GM19023 (cell line): ENCODE data around the gene ALLC.

Experiments used
- ATAC-seq: cut with Tn5 transposase; IDR thresholded peaks from one replicate; pipeline ENCODE4 v1.9.1; 2021; ENCODE audit warnings: mild to moderate bottlenecking, moderate library complexity; ENCODE audit not compliant: unreplicated experiment

ALLC gene

DNA sequence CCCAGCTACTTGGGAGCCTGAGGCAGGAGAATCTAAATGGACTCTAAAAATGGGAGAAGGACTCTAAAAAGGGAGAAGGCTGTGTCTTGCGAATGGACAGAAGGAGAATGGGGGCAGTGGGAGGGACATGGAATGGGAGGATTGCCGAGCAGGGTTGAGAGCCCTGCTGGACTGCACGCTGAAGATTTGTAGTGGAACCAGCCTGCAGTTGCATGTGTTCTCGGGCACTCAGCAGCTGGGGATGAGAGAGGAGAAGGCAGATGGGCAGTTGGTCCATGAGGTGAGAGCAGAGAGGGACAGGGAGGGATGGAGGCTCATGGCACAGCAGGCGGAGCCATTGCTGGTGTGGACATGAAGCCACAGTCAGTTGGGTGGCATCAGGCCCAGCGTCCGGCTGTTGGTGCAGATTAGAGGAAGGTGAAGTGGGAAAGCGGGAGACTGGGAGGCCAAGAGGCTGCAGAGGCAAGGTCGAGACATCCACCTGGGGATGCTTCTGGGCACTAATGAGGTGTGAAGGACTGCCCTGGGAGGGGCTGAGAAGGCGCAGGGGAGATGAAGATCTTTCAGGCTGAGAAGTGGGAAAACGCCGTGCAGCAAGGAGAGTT is 86.1 kb downstream of the ALLC start:
- no peak for ATAC-seq

DNA sequence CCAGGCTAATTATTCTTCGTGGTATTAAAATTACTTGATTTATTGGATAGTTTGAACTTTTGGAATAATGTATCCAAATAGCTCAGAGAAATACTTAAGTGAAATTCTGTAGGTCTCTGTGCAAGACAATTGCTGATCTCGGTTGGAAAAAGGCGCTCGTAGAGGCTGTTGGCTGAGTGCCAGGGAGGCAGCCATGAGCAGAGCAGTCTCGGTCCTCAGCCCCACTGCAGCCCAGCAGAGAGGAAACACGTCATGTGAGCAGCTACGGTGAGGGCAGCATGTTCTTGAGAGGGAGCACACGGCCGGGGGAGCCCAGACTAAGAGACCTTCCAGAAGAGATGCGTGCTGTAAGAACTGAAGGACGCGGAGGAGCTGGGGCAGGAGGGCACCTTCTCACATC is 87.9 kb downstream of the ALLC start:
- ATAC-seq = no peak

DNA sequence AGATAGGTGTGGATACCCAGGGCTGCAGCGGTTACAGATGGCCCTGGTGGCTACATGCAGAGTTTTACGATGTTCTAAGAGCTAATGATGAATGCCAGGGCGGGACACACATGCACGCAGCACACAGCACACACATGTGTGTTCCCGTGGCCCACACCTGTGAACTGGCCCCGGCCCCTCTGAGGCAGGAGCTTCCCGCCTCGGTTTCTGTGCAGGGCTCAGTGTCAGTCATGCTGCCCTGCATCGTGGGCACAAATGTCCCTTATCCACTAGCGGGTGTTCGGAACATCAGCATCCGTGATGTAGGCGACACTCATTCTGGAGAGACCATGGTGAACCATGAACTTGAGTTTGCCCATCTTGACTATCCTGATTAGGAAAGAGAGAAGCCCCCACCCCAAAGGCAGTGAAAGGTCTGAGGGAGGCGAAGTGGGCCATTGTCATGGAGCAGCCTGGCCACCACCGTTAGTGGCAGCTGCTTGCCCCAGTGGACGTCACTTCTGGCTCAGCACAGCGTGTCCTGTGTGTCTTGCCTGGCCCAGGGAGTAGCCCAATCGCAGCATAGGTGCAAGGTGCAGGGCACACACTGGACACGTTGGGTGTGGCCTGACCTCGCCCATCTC is 89.1 kb downstream of the ALLC start:
- no peak for ATAC-seq

DNA sequence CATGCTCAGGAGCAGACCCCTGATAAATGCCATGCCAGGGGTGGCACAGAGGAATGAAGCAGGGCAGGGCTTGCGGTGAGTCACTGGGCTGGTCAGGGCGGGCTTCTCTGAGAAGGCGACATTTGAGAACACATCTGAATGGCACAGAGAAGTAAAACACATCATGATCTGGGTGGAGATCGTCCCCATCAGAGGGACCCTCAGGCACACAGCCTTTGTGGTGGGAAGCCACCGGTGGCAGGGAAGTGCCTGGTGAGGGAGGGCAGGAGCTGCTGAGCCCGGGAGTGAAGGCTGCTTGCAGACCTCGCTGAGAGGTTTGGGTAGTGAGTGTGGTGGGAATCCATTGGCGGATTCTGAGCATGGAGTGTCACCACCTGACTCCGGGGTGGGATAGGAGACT is 89.8 kb downstream of the ALLC start:
- no peak for ATAC-seq

DNA sequence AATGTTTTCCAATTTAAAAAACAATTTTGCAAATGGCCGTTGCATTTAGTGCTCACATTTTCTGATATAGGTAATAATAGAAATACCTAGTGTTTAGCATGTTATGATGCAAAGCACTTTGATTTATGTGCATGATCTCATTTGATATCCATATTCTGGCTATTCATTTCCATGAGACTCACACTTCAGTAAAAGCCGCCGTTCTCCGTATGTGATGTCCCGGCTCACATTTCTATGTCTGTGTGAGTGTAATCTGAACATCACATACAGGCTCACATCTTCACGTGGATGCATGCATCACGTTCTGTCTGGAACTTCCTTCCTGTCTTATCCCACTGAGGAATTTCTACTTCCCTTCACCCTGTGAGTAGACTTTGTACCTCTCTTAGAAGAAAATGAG is 91.2 kb downstream of the ALLC start:
- ATAC-seq = no peak

DNA sequence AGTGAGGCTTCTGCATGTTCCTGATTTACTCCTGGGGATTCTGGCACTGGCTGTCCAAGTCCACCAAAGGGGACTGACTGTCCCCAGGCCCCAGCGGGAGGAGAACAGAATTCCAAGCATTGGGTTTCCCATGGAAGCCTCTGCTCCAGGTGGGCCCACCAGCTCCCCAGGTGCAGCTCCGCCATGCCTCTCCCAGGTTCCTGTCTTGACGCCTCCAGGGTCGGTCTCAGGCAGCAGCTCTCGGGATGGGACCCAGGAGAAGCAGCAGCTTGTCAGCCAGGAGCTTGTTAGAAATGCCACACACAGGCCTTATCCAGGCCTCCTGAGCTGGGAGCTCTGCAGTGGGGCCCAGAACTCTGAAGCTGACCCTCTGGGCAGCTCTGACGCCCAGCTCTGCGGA is 93.3 kb downstream of the ALLC start:
- no peak for ATAC-seq

DNA sequence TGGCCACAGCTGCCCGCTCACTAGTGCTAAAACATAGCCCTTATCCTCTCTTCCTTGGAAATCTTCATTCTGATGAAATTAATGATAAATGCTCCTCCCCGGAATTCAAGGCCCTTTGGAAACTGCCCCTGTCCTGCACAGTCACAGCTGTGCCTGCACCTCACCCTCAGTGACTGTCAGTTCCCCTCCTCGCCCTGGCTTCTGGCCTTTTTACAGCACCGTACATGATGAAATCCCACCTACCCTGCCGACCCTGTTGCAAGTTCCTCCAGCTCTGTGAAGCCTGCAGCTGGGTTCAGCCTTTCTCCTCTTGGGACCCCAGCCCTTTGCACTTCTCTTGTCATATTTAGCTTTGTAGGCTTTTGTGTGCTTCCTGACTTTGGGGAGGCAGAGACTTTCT is 93.8 kb downstream of the ALLC start:
- ATAC-seq = no peak
